ENCODE data around the gene SYT11.
"Not testable (repeated sequence)": the region's sequence is repeated elsewhere in the genome, so short reads cannot be mapped to it uniquely, and the experiment has no call there.

Gene SYT11

GRCh38 chr1:155893389-155894142 lies 34.2 kb downstream of the SYT11 start:
- H3K36me3 ChIP-seq (replicated peaks; ENCODE audit: insufficient read depth, low read length), result no peaks in the 10 kb centered on the region
- H3K9ac ChIP-seq (ENCODE audit: low read length), result no peak overlapping the region
- no peak overlapping the region for H2AFZ ChIP-seq (ENCODE audit: low read length)
- no peaks in the 10 kb centered on the region for H4K20me1 ChIP-seq (ENCODE audit: insufficient read depth, low read length)
- no peaks in the 10 kb centered on the region for H3K9me2 ChIP-seq (replicated peaks; ENCODE audit: insufficient read depth, low read length)
- DNase-seq, result peak; percentile 30
- H3K4me3 ChIP-seq (ENCODE audit: low read length), result no peak overlapping the region
- H3K79me2 ChIP-seq (ENCODE audit: low read length), result no peaks in the 10 kb centered on the region
- no peaks in the 10 kb centered on the region for H3F3A ChIP-seq (ENCODE audit: insufficient read depth, low read length)
- H3K4me2 ChIP-seq (ENCODE audit: low read depth, low read length), result no peak overlapping the region
- H3K27me3 ChIP-seq (replicated peaks; ENCODE audit: insufficient read depth, low read length), result no peaks in the 10 kb centered on the region
- TF ChIP-seq EZH2 (optimal IDR thresholded peaks at IDR 0.05; ENCODE audit: low read depth, low read length) (no peak), EZH2phosphoT487 (IDR thresholded peaks at IDR 0.05; ENCODE audit: low read length) (no peak), CTCF (IDR thresholded peaks at IDR 0.05; ENCODE audit: low read length) (no peak)
- no peak overlapping the region for H3K27ac ChIP-seq (ENCODE audit: low read length)
- H3K9me3 ChIP-seq (replicated peaks; ENCODE audit: insufficient read depth, low read length), result no peaks in the 10 kb centered on the region
- H3K4me1 ChIP-seq (ENCODE audit: low read length), result no peaks in the 10 kb centered on the region; the same call in 1 of the 2 replicates

- not testable (repeated sequence) for H3F3A ChIP-seq (ENCODE audit: insufficient read depth, low read length); H3K79me2 ChIP-seq (ENCODE audit: low read length); DNase-seq; H3K4me1 ChIP-seq (ENCODE audit: low read length); H3K9me2 ChIP-seq (replicated peaks; ENCODE audit: insufficient read depth, low read length); H3K27me3 ChIP-seq (replicated peaks; ENCODE audit: insufficient read depth, low read length); H3K9ac ChIP-seq (ENCODE audit: low read length); H4K20me1 ChIP-seq (ENCODE audit: insufficient read depth, low read length); H3K36me3 ChIP-seq (replicated peaks; ENCODE audit: insufficient read depth, low read length); H2AFZ ChIP-seq (ENCODE audit: low read length); H3K9me3 ChIP-seq (replicated peaks; ENCODE audit: insufficient read depth, low read length); H3K27ac ChIP-seq (ENCODE audit: low read length); H3K4me2 ChIP-seq (ENCODE audit: low read depth, low read length); H3K4me3 ChIP-seq (ENCODE audit: low read length)
These were observed 36.2 kb downstream of the SYT11 start for GRCh38 chr1:155895617-155896016.

- not testable (repeated sequence) for H3K79me2 ChIP-seq (ENCODE audit: low read length); H3K4me2 ChIP-seq (ENCODE audit: low read depth, low read length); H3K36me3 ChIP-seq (replicated peaks; ENCODE audit: insufficient read depth, low read length); H3K9me3 ChIP-seq (replicated peaks; ENCODE audit: insufficient read depth, low read length); H2AFZ ChIP-seq (ENCODE audit: low read length); H3K27ac ChIP-seq (ENCODE audit: low read length); H3K27me3 ChIP-seq (replicated peaks; ENCODE audit: insufficient read depth, low read length); H3F3A ChIP-seq (ENCODE audit: insufficient read depth, low read length); H3K4me3 ChIP-seq (ENCODE audit: low read length); H3K9ac ChIP-seq (ENCODE audit: low read length); H4K20me1 ChIP-seq (ENCODE audit: insufficient read depth, low read length); DNase-seq; H3K9me2 ChIP-seq (replicated peaks; ENCODE audit: insufficient read depth, low read length); H3K4me1 ChIP-seq (ENCODE audit: low read length)
These were observed 37.1 kb downstream of the SYT11 start for GRCh38 chr1:155896476-155896875.

GRCh38 chr1:155897746-155898145 lies 38.4 kb downstream of the SYT11 start:
- Histone ChIP-seq H3K4me1 (ENCODE audit: low read length) (no peaks in the 10 kb centered on the region; the same call in 1 of the 2 replicates), H3K79me2 (ENCODE audit: low read length) (no peaks in the 10 kb centered on the region), H4K20me1 (ENCODE audit: insufficient read depth, low read length) (no peaks in the 10 kb centered on the region), H3K9me3 (replicated peaks; ENCODE audit: insufficient read depth, low read length) (no peaks in the 10 kb centered on the region), H3K4me3 (ENCODE audit: low read length) (no peak overlapping the region), H3K36me3 (replicated peaks; ENCODE audit: insufficient read depth, low read length) (no peaks in the 10 kb centered on the region), H2AFZ (ENCODE audit: low read length) (no peak overlapping the region), H3K27ac (ENCODE audit: low read length) (no peak overlapping the region), H3K9ac (ENCODE audit: low read length) (no peak overlapping the region), H3F3A (ENCODE audit: insufficient read depth, low read length) (no peaks in the 10 kb centered on the region), H3K9me2 (replicated peaks; ENCODE audit: insufficient read depth, low read length) (no peaks in the 10 kb centered on the region), H3K27me3 (replicated peaks; ENCODE audit: insufficient read depth, low read length) (no peaks in the 10 kb centered on the region), H3K4me2 (ENCODE audit: low read depth, low read length) (no peak overlapping the region)
- TF ChIP-seq EZH2phosphoT487 (IDR thresholded peaks at IDR 0.05; ENCODE audit: low read length), result no peak
- TF ChIP-seq CTCF (IDR thresholded peaks at IDR 0.05; ENCODE audit: low read length), result no peak
- TF ChIP-seq EZH2 (optimal IDR thresholded peaks at IDR 0.05; ENCODE audit: low read depth, low read length), result no peak
- DNase-seq, result no peak
